ENCODE data around the gene DUSP15. TPM values are rescaled to one million over a fixed set of nuclear protein-coding genes. Genes with fewer than 3 reads are reported as not detected.

The DUSP15 gene
- total RNA-seq, 2 donors from 2014 or later: not detected

DNA sequence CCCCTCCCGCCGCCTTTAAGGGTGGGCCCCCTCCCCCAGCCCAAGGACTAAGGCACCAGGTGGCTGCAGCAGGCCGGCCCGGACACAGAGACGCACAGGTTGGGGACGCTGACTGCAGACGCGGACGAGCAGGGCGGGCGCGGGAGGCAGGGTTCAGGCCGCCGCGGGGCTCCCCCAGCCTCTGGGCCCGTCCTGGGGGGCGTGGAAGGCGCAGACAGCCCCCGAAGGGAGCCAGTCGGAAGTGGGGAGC lies 9.3 kb downstream of the DUSP15 start:
- H3K4me3 Mint-ChIP-seq: peak overlapping the region; percentile 28 to 55
- H3K36me3 Mint-ChIP-seq (ENCODE audit: insufficient read depth in 2 of 2): no peaks in the 10 kb centered on the region
- peak in 1 of 2 donors; percentile 47 for ATAC-seq (replicated peaks in 1 of 2)

DNA sequence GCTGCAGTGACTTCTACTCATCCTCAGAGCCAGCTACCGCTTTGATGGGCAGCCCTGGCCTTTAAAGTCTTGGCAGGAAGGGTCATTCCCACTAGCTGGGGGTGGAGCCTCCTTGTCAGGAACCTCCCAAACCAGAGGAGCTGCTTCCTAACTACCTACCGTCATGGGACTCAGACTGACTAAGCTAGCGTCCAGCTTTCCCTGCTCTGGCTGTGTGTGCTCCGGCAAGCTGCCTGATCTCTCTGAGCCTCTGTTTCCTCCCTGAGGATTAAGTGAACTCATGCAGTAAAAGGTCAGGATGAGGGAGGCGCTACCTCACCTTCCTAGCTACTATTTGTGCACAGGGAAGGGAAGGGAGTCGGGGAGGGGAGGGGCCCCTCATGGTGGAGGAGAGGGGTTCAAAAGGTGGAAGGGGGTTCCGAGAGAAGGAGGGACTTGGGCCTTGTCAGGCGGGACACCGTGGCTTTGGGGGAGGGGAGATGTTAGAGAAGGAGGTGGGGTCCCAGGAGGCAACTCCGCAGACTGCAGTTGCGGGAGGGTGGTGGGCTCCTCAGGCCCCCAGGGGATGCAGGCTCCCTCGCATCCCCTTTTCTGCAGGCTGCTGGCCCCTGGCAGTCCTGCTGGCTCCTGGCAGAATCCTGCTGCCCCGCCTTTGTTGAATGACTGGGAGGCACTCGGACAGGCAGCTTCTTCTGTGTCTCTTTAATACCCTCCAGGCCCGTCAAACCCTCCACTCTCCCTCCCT lies 9.8 kb downstream of the DUSP15 start:
- Mint-ChIP-seq H3K4me1 (ENCODE audit: low read depth) (peaks cover 5% of the 10 kb centered on the region), H3K27ac (no peak overlapping the region), H3K4me3 (peak overlapping the region; percentile 28 to 55), H3K27me3 (ENCODE audit: low read depth) (peaks cover 30% of the 10 kb centered on the region), H3K36me3 (ENCODE audit: insufficient read depth in 2 of 2) (no peaks in the 10 kb centered on the region), H3K9me3 (no peaks in the 10 kb centered on the region)
- DNase-seq (no peak), ATAC-seq (replicated peaks in 1 of 2) (no peak)

More for the DNA sequence above, 9.3 kb downstream of the DUSP15 start:
- peaks cover 5% of the 10 kb centered on the region for H3K4me1 Mint-ChIP-seq (ENCODE audit: low read depth)
- DNase-seq: no peak
- H3K27ac Mint-ChIP-seq: no peak overlapping the region
- H3K27me3 Mint-ChIP-seq (ENCODE audit: low read depth): peaks cover 30% of the 10 kb centered on the region
- H3K9me3 Mint-ChIP-seq: no peaks in the 10 kb centered on the region

DNA sequence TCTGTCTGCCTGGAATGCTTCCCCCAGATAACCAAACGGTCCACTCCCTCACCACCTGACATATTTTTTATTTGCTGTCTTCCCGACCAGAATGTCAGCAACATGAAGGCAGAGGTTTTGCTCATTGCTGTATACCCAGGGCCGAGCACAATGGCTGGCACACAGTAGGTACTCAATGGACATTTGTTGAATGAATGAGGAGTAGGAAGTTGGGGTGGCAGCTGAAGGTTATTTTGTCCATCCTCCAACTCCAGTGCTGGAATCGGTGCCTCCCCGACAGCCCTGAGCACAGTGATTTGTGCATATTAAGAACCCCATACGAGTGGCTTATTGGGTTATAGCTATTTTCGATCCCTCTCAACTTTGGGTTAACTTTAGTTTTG lies 10.3 kb downstream of the DUSP15 start:
- no peak overlapping the region for H3K27ac Mint-ChIP-seq
- ATAC-seq (replicated peaks in 1 of 2) (no peak), DNase-seq (no peak)
- no peaks in the 10 kb centered on the region for H3K36me3 Mint-ChIP-seq (ENCODE audit: insufficient read depth in 2 of 2)
- peaks cover 30% of the 10 kb centered on the region for H3K27me3 Mint-ChIP-seq (ENCODE audit: low read depth)
- peaks cover 5% of the 10 kb centered on the region for H3K4me1 Mint-ChIP-seq (ENCODE audit: low read depth)
- no peaks in the 10 kb centered on the region for H3K9me3 Mint-ChIP-seq
- no peak overlapping the region for H3K4me3 Mint-ChIP-seq

- Mint-ChIP-seq H3K4me1 (ENCODE audit: low read depth) (peaks cover 5% of the 10 kb centered on the region), H3K36me3 (ENCODE audit: insufficient read depth in 2 of 2) (no peaks in the 10 kb centered on the region), H3K27ac (no peak overlapping the region), H3K9me3 (no peaks in the 10 kb centered on the region), H3K4me3 (no peak overlapping the region), H3K27me3 (ENCODE audit: low read depth) (peaks cover 30% of the 10 kb centered on the region)
- DNase-seq (no peak), ATAC-seq (replicated peaks in 1 of 2) (no peak)
Observed at GRCh38 chr20:31859266-31859997, 10.9 kb downstream of the DUSP15 start.

DNA sequence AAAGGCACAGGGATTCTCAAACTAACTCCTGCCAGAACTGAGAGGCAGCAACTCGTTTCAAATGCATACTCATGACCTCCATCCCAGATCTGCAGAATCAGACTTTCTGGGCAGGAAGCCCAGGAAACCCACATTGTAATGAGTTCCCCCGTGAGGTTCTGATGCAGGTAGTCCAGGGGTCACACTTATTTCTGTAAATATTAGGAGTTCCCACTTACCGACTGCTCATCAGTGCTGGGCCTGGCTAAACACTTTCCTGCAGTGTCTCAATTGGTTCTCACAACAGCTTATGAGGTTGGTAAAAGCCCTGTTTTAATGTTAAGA lies 11.6 kb downstream of the DUSP15 start:
- ATAC-seq (replicated peaks in 1 of 2): no peak
- peaks cover 5% of the 10 kb centered on the region for H3K4me1 Mint-ChIP-seq (ENCODE audit: low read depth)
- peaks cover 30% of the 10 kb centered on the region for H3K27me3 Mint-ChIP-seq (ENCODE audit: low read depth)
- DNase-seq: no peak
- H3K36me3 Mint-ChIP-seq (ENCODE audit: insufficient read depth in 2 of 2): no peaks in the 10 kb centered on the region
- no peak overlapping the region for H3K27ac Mint-ChIP-seq
- no peak overlapping the region for H3K4me3 Mint-ChIP-seq
- H3K9me3 Mint-ChIP-seq: no peaks in the 10 kb centered on the region

- ATAC-seq (replicated peaks in 1 of 2) (no peak), DNase-seq (no peak)
- no peak overlapping the region for H3K4me3 Mint-ChIP-seq
- H3K4me1 Mint-ChIP-seq (ENCODE audit: low read depth): peaks cover 5% of the 10 kb centered on the region
- no peaks in the 10 kb centered on the region for H3K36me3 Mint-ChIP-seq (ENCODE audit: insufficient read depth in 2 of 2)
- H3K27ac Mint-ChIP-seq: no peak overlapping the region
- H3K9me3 Mint-ChIP-seq: no peaks in the 10 kb centered on the region
- H3K27me3 Mint-ChIP-seq (ENCODE audit: low read depth): peaks cover 30% of the 10 kb centered on the region
Observed at GRCh38 chr20:31857861-31858759, 12.2 kb downstream of the DUSP15 start.

DNA sequence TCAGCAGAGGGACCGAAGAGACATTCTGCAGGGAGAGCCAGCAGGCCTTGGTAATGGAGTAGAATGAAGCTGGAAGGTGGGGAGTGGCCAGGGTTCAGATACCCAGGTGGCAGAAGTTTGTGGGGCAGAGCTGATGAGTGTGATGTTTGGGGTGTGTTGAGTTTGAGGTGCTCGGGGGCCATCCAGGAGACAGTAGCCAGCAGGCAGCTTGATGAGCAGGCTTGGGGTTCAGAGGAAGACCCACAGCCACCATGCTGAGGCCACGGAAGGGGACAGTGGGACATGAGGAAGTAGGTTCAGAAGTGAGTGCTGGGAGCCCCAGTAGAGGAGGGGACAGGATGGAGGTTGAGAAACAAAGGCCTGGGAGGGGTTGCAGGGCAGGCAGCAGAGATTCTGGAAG lies 13.8 kb downstream of the DUSP15 start:
- ATAC-seq (replicated peaks in 1 of 2) (no peak), DNase-seq (no peak)
- Mint-ChIP-seq H3K27ac (no peak overlapping the region), H3K4me3 (no peak overlapping the region), H3K4me1 (ENCODE audit: low read depth) (peaks cover 5% of the 10 kb centered on the region), H3K27me3 (ENCODE audit: low read depth) (peaks cover 25% of the 10 kb centered on the region), H3K36me3 (ENCODE audit: insufficient read depth in 2 of 2) (no peaks in the 10 kb centered on the region), H3K9me3 (no peaks in the 10 kb centered on the region)

DNA sequence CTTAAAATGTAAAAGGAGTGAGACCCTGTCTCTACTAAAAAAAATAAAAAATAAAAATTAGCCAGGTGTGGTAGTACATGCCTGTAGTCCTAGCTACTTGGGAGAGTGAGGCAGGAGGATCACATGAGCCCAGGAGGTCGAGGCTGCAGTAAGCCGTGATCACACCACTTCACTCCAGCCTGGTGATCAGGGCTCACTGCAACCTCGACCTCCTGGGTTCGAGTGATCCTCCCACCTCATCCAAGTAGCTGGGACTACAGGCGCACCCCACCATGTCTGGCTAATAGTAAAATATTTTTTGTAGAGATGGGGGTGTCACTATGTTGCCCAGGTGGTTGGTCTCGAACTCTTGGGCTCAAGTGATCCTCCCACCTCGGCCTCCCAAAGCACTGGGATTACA lies 16.8 kb downstream of the DUSP15 start:
- Mint-ChIP-seq H3K27me3 (ENCODE audit: low read depth) (peaks cover 20% of the 10 kb centered on the region), H3K4me1 (ENCODE audit: low read depth) (peaks cover 2% of the 10 kb centered on the region), H3K27ac (no peak overlapping the region), H3K36me3 (ENCODE audit: insufficient read depth in 2 of 2) (no peaks in the 10 kb centered on the region), H3K4me3 (no peak overlapping the region), H3K9me3 (no peaks in the 10 kb centered on the region)
- ATAC-seq (replicated peaks in 1 of 2) (no peak), DNase-seq (no peak)

- H3K27me3 Mint-ChIP-seq (ENCODE audit: low read depth): peaks cover 19% of the 10 kb centered on the region
- no peaks in the 10 kb centered on the region for H3K9me3 Mint-ChIP-seq
- no peak overlapping the region for H3K4me3 Mint-ChIP-seq
- ATAC-seq (replicated peaks in 1 of 2) (no peak), DNase-seq (no peak)
- no peaks in the 10 kb centered on the region for H3K4me1 Mint-ChIP-seq (ENCODE audit: low read depth)
- H3K36me3 Mint-ChIP-seq (ENCODE audit: insufficient read depth in 2 of 2): no peaks in the 10 kb centered on the region
- H3K27ac Mint-ChIP-seq: no peak overlapping the region
Observed at GRCh38 chr20:31851240-31851955, 18.9 kb downstream of the DUSP15 start.

DNA sequence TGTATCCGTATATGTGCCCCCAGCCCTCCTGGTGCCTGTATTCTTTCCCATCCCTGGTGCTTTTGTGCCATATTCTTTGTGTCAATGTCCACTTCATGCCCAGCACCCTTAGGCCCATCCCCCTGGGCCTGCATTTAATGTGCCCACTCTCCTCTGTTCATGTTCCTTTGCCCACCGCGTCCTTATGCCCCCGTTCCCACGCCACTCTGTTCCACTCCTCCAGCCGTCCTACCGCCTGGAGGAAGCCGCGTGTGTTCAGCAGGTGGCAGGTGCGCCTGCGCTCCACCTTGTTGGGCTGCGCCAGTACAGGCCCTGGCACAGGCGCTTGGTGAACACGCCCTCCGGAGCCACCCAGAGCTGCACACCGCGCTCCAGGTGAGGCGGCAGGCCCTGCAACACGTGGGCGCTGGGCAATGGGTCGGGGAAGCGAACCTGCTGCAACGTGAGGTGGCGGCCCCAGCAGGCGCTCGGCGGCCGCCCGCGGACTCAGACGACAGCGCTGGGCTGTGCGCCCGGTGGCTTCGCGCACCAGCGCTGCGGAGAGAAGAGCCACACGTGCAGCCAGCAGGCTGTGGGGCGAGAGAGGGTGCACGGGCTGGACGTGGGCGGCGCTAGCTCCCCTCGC lies 20.9 kb downstream of the DUSP15 start:
- Mint-ChIP-seq H3K4me3 (no peak overlapping the region), H3K36me3 (ENCODE audit: insufficient read depth in 2 of 2) (no peaks in the 10 kb centered on the region), H3K27ac (no peak overlapping the region), H3K4me1 (ENCODE audit: low read depth) (no peaks in the 10 kb centered on the region), H3K27me3 (ENCODE audit: low read depth) (peaks cover 19% of the 10 kb centered on the region), H3K9me3 (no peaks in the 10 kb centered on the region)
- DNase-seq (no peak), ATAC-seq (replicated peaks in 1 of 2) (no peak)

DNA sequence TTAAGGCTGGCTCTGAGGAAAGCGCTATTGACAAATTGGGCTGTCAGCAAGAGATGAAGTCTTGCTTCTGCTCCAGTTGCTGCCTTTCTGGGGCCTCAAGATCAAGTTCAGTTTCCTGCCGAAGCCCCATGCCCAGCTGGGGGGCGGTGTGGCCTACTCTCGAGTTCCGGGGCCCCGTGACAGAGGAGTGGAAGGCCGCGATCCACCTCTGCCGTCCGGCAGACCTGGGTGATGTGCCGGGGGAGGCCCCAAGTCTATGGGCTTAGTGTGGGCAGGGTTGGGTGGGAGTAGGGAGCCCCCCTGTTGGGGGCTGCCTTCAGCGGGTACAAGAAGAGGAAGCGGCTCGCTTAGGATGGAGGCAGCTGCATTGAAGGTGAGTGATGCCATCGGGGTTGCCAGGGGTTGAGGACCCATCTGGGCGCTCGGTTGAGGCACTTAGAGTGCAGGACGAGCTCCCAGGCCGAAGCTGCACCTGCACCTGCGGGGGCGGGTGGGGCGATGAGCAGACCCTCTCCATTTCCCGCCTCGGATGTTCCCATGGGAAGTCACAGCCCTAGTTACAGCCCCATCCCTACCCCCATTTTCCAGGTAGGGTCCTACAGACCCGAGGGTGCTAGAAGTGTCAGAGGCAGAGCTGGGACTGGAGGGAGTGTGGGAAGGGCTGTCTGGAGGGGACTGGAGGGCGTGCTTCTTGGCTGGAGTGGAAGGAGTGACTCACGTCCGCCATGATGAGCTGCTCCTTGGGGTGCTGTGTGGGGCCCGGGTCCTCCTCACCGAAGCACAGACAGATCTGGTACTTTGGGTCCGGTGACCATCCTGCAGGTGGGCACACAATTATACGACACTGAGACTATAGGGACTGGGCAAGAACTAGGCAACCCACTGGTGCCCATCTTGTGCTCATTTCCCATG lies 22.0 kb downstream of the DUSP15 start:
- H3K9me3 Mint-ChIP-seq: no peaks in the 10 kb centered on the region
- H3K4me3 Mint-ChIP-seq: no peak overlapping the region
- no peak for ATAC-seq (replicated peaks in 1 of 2)
- H3K36me3 Mint-ChIP-seq (ENCODE audit: insufficient read depth in 2 of 2): no peaks in the 10 kb centered on the region
- H3K4me1 Mint-ChIP-seq (ENCODE audit: low read depth): no peaks in the 10 kb centered on the region
- H3K27ac Mint-ChIP-seq: no peak overlapping the region
- DNase-seq: no peak
- H3K27me3 Mint-ChIP-seq (ENCODE audit: low read depth): peaks cover 19% of the 10 kb centered on the region

GRCh38 chr20:31846793-31847138 lies 23.6 kb downstream of the DUSP15 start:
- ATAC-seq (replicated peaks in 1 of 2): peak in 1 of 2 donors; percentile 7
- H3K27me3 Mint-ChIP-seq (ENCODE audit: low read depth): peaks cover 19% of the 10 kb centered on the region
- H3K36me3 Mint-ChIP-seq (ENCODE audit: insufficient read depth in 2 of 2): no peaks in the 10 kb centered on the region
- H3K4me3 Mint-ChIP-seq: no peak overlapping the region
- no peaks in the 10 kb centered on the region for H3K4me1 Mint-ChIP-seq (ENCODE audit: low read depth)
- H3K27ac Mint-ChIP-seq: no peak overlapping the region
- no peaks in the 10 kb centered on the region for H3K9me3 Mint-ChIP-seq
- no peak for DNase-seq

Measured in activated T-cell treated with anti-CD3 and anti-CD28 coated beads, Interleukin-2, amount 50 U/mL, for 72 hours (primary cell).